T1000 (cell line): ENCODE data around the gene DENR.

Experiments used
- DNase-seq: peaks from one replicate; lab custom pipeline; 2025; ENCODE audit warnings: mixed read lengths; lab: John Stamatoyannopoulos, UW

The DENR gene

DNA sequence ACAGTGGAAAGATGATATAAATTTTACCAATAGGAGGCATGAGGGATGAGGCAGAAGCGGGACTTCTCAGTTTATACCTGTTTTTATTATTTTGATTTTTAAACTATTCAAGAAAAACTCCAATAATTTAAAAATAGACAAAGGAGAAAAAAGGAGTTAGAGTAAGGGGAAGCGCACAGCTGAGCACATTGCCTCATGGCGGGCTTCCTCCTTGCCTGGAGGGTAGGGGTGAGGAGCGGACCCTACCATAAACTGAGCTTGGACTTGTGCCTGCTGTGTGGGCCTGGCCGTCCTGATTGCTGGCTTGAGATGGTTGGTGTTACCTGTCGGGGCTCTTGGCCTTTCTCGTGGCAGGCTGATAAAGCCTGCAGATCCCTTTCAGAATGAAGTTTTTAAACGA is 67.5 kb downstream of the DENR start:
- no peak for DNase-seq
